ENCODE data around the gene BORCS5.

Gene BORCS5

GRCh38 chr12:12353807-12354206 is 3.1 kb upstream of the BORCS5 start:
- DNase-seq: no peak

- DNase-seq: no peak
These were observed 397 bp upstream of the BORCS5 start for GRCh38 chr12:12356467-12356895.

- DNase-seq: no peak
These were observed 1.0 kb downstream of the BORCS5 start for GRCh38 chr12:12357719-12358461.

GRCh38 chr12:12358528-12358927 is 1.6 kb downstream of the BORCS5 start:
- no peak for DNase-seq

- DNase-seq: no peak
These were observed 8.0 kb downstream of the BORCS5 start for GRCh38 chr12:12364787-12365445.

GRCh38 chr12:12365446-12365802 is 8.5 kb downstream of the BORCS5 start:
- DNase-seq: no peak

- no peak for DNase-seq
These were observed 9.1 kb downstream of the BORCS5 start for GRCh38 chr12:12365931-12366431.

- no peak for DNase-seq
These were observed 10.0 kb downstream of the BORCS5 start for GRCh38 chr12:12366701-12367481.

- DNase-seq: no peak
These were observed 10.7 kb downstream of the BORCS5 start for GRCh38 chr12:12367482-12367998.

- no peak for DNase-seq
These were observed 16.3 kb downstream of the BORCS5 start for GRCh38 chr12:12372946-12373722.

GRCh38 chr12:12376646-12377448 is 20.0 kb downstream of the BORCS5 start:
- DNase-seq: peak; percentile 15 to 34

- DNase-seq: no peak
These were observed 21.7 kb downstream of the BORCS5 start for GRCh38 chr12:12378616-12379015.

GRCh38 chr12:12379831-12380730 is 23.2 kb downstream of the BORCS5 start:
- DNase-seq: peak in 1 of 2 donors; percentile 23

- no peak for DNase-seq
These were observed 24.2 kb downstream of the BORCS5 start for GRCh38 chr12:12380949-12381593.

GRCh38 chr12:12381982-12382381 is 25.1 kb downstream of the BORCS5 start:
- no peak for DNase-seq

GRCh38 chr12:12384571-12385340 is 27.9 kb downstream of the BORCS5 start:
- DNase-seq: no peak

- DNase-seq: peak in 1 of 2 donors; percentile 14
These were observed 30.6 kb downstream of the BORCS5 start for GRCh38 chr12:12387501-12387900.

- no peak for DNase-seq
These were observed 35.5 kb downstream of the BORCS5 start for GRCh38 chr12:12392413-12392812.

GRCh38 chr12:12393171-12393570 is 36.3 kb downstream of the BORCS5 start:
- DNase-seq: no peak
